ENCODE data around the gene DEFB115. TPM values are rescaled to one million over a fixed set of nuclear protein-coding genes. Genes with fewer than 3 reads are reported as not detected.
"Not testable (repeated sequence)": the region's sequence is repeated elsewhere in the genome, so short reads cannot be mapped to it uniquely, and the experiment has no call there.

DEFB115 gene
- total RNA-seq: not detected
- long read RNA-seq, donor 1: 0 reads
- long read RNA-seq, donor 2: 0 reads

DNA sequence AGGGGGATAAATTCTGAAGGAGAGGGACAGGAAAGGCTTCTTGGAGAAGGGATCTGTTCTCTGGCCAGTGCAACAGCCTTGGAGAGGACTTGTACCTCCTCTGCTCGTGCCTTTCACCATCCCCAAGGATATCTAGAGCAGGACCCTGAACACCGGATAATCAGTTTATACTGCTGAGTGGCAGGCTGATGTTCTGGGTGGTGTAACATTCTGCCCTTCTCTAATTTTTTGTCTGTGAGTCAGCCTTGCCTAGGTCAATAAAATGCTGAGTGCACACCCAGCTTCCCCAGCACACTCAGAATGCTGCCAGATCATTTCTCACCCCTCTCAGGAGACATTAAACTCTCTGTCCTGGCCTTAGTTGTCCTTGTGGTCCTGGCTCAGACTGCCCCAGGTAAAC lies at the start of gene DEFB115:
Gene DEFB115, plus strand, starts transcription at position 301 of the 400 bp plus-strand sequence. Its CDS starts 0 bp downstream, at position 301.
- DNase-seq (ENCODE audit: low spot score): no peak
- intact Hi-C loops (cut with DNase I): no loop called here

- intact Hi-C loops (cut with DNase I): no loop called here
- DNase-seq (ENCODE audit: low spot score): no peak
These were observed 20.5 kb upstream of the DEFB115 start for GRCh38 chr20:31236953-31237352.

DNA sequence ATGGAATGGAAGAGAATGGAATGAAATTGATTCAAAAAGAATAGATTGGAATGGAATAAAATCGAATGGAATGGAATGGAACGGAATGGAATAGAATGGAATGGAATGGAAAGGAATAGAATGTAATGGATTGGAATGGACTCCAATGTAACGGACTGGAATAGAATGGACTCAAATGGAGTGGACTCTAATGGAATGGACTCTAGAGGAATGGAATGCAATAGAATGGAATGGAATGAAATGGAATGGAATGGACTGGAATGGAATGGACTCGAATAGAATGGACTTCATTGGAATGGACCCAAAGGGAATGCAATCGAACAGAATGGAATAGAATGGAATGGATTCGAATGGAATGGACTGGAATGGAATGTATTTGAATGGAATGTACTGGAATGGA lies 19.7 kb upstream of the DEFB115 start:
- no peak for DNase-seq (ENCODE audit: low spot score)
- intact Hi-C loops (cut with DNase I): no loop called here

GRCh38 chr20:31239139-31239538 lies 18.3 kb upstream of the DEFB115 start:
- intact Hi-C loops (cut with DNase I): no loop called here
- no peak for DNase-seq (ENCODE audit: low spot score)

- intact Hi-C loops (cut with DNase I): no loop called here
- DNase-seq (ENCODE audit: low spot score): no peak
These were observed 505 bp upstream of the DEFB115 start for GRCh38 chr20:31256959-31257358.

DNA sequence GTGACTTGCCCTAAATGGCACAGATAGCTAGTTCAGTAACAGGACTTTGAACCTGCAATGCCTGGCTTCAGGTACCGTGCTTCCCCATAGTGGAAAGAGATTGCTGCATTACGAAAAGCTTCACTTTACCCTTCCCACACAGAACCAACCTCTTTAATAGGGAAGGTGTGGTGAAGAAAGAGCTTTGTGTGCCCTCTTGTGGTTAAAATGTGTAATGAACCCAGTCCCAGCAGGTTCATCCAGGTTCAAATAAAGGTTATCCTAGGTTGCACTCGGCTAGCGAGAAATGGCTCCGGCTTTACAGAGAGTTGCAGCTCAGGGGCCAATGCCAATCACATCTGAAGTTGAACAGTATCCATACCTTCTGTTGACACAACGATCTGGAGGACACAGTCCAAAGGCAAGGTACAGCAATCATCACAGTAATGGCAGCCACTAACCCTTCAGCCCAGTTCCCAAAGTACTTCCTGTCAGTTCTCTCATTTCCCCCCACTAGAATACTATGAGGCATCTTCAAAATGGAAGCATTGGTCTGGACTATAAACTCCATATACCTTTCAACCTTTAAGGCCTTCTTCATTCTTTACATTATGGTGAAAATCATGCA lies 3.0 kb downstream of the DEFB115 start:
- intact Hi-C loops (cut with DNase I): no loop called here
- DNase-seq (ENCODE audit: low spot score): no peak

GRCh38 chr20:31274441-31274840 lies 17.0 kb downstream of the DEFB115 start:
- intact Hi-C loops (cut with DNase I): no loop called here
- DNase-seq (ENCODE audit: low spot score): no peak

- intact Hi-C loops (cut with DNase I): no loop called here
These were observed 20.7 kb downstream of the DEFB115 start for GRCh38 chr20:31278178-31278577.

GRCh38 chr20:31284964-31285363 lies 27.5 kb downstream of the DEFB115 start:
- DNase-seq (ENCODE audit: low spot score); intact Hi-C loops (cut with DNase I): not testable (repeated sequence)

More at GRCh38 chr20:31278178-31278577, 20.7 kb downstream of the DEFB115 start:
- no peak for DNase-seq (ENCODE audit: low spot score)

DNA sequence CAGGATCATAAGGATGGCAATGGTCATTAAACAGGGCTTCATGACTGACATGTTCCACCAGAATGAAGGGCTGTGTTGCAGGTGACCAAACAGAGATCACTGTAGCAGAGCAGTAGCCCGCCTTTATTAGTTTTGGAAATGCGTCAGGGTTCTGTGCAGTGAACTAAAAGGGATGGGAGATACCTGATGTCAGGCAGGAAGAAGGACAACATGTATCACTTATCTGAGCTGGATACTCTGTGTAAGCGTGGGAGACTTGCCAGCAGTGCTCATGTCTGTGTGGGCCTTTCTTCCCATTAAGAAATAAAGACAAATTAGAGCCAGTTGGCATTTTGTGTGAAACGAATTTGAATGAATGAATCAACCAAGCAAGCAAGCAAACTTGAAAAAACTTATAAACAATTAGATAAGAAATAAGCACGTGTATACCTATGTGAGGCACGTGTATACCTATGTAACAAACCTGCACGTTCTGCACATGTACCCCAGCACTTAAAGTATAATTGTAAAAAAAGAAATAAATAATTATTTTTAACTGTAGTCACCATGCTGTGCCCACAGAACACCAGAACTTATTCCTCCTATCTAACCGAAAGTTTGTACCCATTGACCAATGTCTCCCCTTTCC lies 51.2 kb downstream of the DEFB115 start, which contains the start of gene DEFB116:
Gene DEFB116, minus strand, starts transcription at position 51 of the 628 bp plus-strand sequence. Its CDS starts 0 bp downstream, at position 51.
- intact Hi-C loops (cut with DNase I): no loop called here
- no peak for DNase-seq (ENCODE audit: low spot score)

Other genes with a start within 250 kb of the DEFB115 start
- not detected for gene DEFB116, start 50.9 kb downstream of the DEFB115 start, total RNA-seq
- gene DEFB118, start 110.9 kb downstream of the DEFB115 start, total RNA-seq: not detected
- not detected for gene DEFB119, start 132.9 kb downstream of the DEFB115 start, total RNA-seq
- gene DEFB121, start 148.6 kb downstream of the DEFB115 start, total RNA-seq: not detected
- gene DEFB123, start 183.0 kb downstream of the DEFB115 start, total RNA-seq: not detected
- gene DEFB124, start 217.5 kb downstream of the DEFB115 start, total RNA-seq: 1 to 10 TPM in 1 of 2 donors, under 1 TPM in 1; 0.76 to 2.9 TPM
- 1 to 10 TPM; 5.2 to 6.7 TPM for gene REM1, start 217.6 kb downstream of the DEFB115 start, total RNA-seq

Measured in posterior vena cava (tissue), 2 donors.